Osteoblast (primary cell): Measurements from ENCODE around the gene CBY1. TPM values are rescaled to one million over a fixed set of nuclear protein-coding genes. Genes with fewer than 3 reads are reported as not detected.

Experiments
- DNase-seq: peaks from one replicate; pipeline ENCODE4 v3.0.0; 2011; ENCODE audit warnings: low spot score, mixed read lengths; ENCODE audit not compliant: insufficient read length; ENCODE audit errors: missing footprints
- H2AFZ ChIP-seq: 2 replicates; pipeline ENCODE4 v1.6.0; 2011; ENCODE audit warnings: mild to moderate bottlenecking, low read length
- H3K27ac ChIP-seq: 2 replicates; pipeline ENCODE4 v1.5.1; 2011; ENCODE audit warnings: mild to moderate bottlenecking, low read depth, low read length, moderate library complexity
- H3K27me3 ChIP-seq: 2 replicates; pipeline ENCODE4 v1.6.0; 2012; ENCODE audit warnings: mild to moderate bottlenecking, control low read depth, inconsistent platforms, low read length, moderate library complexity; ENCODE audit not compliant: insufficient read depth
- H3K36me3 ChIP-seq: 2 replicates; pipeline ENCODE4 v1.5.1; 2011; ENCODE audit warnings: mild to moderate bottlenecking, low read length, control low read depth, moderate library complexity; ENCODE audit not compliant: insufficient read depth
- H3K4me1 ChIP-seq: 2 replicates; pipeline ENCODE4 v1.5.1; 2011; ENCODE audit warnings: mild to moderate bottlenecking, low read length, control low read depth, moderate library complexity; ENCODE audit not compliant: insufficient read depth
- H3K4me2 ChIP-seq: 2 replicates; pipeline ENCODE4 v1.6.0; 2011; ENCODE audit warnings: mild to moderate bottlenecking, low read length; ENCODE audit not compliant: insufficient read depth
- H3K4me3 ChIP-seq: fragments of 200-600 bp; sonication (generic); 3 replicates; pipeline ENCODE4 v1.5.1; 2012; ENCODE audit warnings: mild to moderate bottlenecking, low read length, inconsistent platforms; ENCODE audit not compliant: insufficient read depth
- H3K79me2 ChIP-seq: 2 replicates; pipeline ENCODE4 v1.6.0; 2012; ENCODE audit warnings: mild to moderate bottlenecking, low read length, control low read depth, inconsistent platforms; ENCODE audit not compliant: insufficient read depth
- H3K9me3 ChIP-seq: 2 replicates; pipeline ENCODE4 v1.5.1; 2011; ENCODE audit warnings: low read depth, low read length, control low read depth
- H4K20me1 ChIP-seq: 2 replicates; pipeline ENCODE4 v1.6.0; 2012; ENCODE audit warnings: mild to moderate bottlenecking, low read length, control low read depth; ENCODE audit not compliant: insufficient read depth
- total RNA-seq: library from RNA; depleted of rRNA; stranded (reverse); fragments of >200 nt; gene quantifications from 2 replicates; pipeline ENCODE4 v1.2.3, GENCODE V29; 2012
- TF ChIP-seq, protein P1 (sequence below): IDR thresholded peaks from 2 replicates; pipeline ENCODE4 v1.5.1; 2011; ENCODE audit warnings: mild to moderate bottlenecking, low read depth, low read length, moderate library complexity; ENCODE audit errors: extremely low read depth

The CBY1 gene
- total RNA-seq, 1 donor, result 13.8 TPM

DNA sequence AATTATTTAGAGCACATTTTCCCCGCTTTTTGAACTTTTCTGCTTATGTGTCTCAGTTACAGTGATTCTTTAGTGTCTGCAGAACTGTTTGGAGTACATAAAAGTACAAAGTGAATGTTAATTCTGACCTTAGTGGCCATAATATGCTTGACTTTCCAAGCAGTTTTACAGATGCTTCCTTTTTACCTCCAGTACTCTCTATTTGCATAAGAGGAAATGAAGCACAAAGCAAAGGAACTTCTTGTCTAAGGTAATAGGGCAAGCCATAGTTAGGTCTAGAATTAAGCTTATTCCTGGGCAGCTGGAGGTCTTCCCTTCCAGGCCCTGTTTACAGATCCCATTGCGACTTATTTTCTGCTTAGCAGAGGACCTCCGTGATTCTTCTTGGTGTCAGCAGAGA, 52.9 kb downstream of the CBY1 start:
- Histone ChIP-seq H2AFZ (no peak overlapping the region), H4K20me1 (peaks cover 69% of the 10 kb centered on the region), H3K79me2 (peaks cover 85% of the 10 kb centered on the region), H3K4me3 (no peak overlapping the region), H3K4me2 (no peak overlapping the region), H3K4me1 (peaks cover 22% of the 10 kb centered on the region), H3K36me3 (peaks cover 18% of the 10 kb centered on the region), H3K9me3 (no peaks in the 10 kb centered on the region), H3K27me3 (no peaks in the 10 kb centered on the region), H3K27ac (no peak overlapping the region)
- TF ChIP-seq, protein P1, sequence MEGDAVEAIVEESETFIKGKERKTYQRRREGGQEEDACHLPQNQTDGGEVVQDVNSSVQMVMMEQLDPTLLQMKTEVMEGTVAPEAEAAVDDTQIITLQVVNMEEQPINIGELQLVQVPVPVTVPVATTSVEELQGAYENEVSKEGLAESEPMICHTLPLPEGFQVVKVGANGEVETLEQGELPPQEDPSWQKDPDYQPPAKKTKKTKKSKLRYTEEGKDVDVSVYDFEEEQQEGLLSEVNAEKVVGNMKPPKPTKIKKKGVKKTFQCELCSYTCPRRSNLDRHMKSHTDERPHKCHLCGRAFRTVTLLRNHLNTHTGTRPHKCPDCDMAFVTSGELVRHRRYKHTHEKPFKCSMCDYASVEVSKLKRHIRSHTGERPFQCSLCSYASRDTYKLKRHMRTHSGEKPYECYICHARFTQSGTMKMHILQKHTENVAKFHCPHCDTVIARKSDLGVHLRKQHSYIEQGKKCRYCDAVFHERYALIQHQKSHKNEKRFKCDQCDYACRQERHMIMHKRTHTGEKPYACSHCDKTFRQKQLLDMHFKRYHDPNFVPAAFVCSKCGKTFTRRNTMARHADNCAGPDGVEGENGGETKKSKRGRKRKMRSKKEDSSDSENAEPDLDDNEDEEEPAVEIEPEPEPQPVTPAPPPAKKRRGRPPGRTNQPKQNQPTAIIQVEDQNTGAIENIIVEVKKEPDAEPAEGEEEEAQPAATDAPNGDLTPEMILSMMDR, result no peak
- DNase-seq, result no peak

DNA sequence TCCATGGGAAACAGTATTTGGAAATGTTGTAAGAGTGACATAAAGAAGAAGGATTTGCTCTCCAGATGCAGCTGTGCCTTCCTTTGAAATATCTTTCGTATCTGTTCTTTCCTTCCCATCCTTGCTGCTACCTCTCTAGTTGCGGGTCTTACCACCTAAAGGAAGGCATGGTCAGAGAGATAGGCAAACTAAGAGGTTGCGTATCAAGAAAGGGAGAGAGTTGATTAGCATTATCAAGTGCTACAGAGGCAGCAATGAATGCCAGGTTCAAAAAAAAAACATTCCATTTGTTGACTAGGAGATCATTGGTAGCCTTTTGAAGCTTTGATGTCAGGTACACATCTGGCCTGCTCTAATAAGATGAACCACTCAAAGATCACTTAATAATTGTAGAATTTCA, 53.9 kb downstream of the CBY1 start:
- Histone ChIP-seq H3K36me3 (peaks cover 21% of the 10 kb centered on the region), H3K27ac (no peak overlapping the region), H2AFZ (no peak overlapping the region), H3K4me3 (no peak overlapping the region), H3K27me3 (no peaks in the 10 kb centered on the region), H3K79me2 (peaks cover 95% of the 10 kb centered on the region), H3K4me1 (peaks cover 16% of the 10 kb centered on the region), H3K9me3 (no peaks in the 10 kb centered on the region), H4K20me1 (peaks cover 78% of the 10 kb centered on the region), H3K4me2 (no peak overlapping the region)
- DNase-seq, result no peak
- TF ChIP-seq, protein P1, result no peak

DNA sequence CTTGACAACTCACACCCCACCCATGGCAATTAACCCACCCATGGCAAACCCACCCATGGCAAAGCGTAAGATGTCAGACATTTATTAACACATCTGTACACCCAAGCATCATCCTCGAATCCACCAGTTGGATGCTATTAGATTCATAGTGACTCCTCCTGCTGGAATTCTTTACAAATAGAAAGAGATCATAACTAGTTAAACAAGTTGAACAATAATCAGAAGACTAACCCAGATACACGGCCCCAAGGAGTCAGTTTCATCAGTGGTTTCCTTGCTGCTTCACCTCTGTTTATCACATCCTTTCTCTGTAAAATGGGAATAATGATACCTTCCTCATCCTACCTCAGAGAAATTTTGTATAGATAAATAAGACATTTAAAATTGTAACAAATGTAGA, 54.4 kb downstream of the CBY1 start:
- DNase-seq, result no peak
- H3K79me2 ChIP-seq, result peaks cover 100% of the 10 kb centered on the region
- no peaks in the 10 kb centered on the region for H3K27me3 ChIP-seq
- TF ChIP-seq, protein P1, result no peak
- no peaks in the 10 kb centered on the region for H3K9me3 ChIP-seq
- no peak overlapping the region for H3K27ac ChIP-seq
- H3K4me2 ChIP-seq, result no peak overlapping the region
- no peak overlapping the region for H3K4me3 ChIP-seq
- H3K4me1 ChIP-seq, result peaks cover 16% of the 10 kb centered on the region
- no peak overlapping the region for H2AFZ ChIP-seq
- H3K36me3 ChIP-seq, result peaks cover 24% of the 10 kb centered on the region
- peaks cover 80% of the 10 kb centered on the region for H4K20me1 ChIP-seq

DNA sequence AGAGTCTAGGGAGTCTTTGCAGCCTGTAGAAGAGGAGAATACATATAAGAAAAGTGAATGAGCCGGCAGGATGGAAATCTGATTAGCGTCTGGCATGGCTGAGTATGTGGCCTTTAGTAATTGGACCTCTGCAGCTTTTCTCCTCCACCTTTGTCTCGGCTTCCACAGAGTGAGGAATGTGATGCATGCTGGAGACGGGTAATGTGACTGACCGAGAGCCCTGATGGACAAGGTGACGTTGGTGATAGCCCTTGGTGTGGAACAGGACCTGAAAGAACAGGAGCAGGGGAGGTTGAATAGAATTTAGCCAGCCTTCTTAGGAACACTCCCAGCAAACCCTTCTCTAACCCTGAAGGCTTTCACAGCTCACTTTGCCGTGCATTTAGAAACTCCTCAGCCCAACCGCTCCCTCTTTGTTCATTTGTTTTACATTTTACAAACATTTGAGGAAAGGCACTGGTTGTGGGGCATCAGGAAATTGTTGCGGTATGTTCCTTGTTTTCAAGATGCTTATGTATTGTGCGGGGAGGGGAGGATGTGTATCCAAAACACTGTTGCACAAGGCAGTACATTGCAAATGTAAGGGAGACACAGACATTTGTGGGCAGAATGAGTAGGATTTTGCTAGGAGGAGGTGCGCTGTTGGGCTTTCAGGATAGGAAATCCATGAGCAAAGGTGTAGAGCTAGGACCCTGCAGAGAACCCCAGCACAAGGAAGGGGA, 56.2 kb downstream of the CBY1 start:
- no peaks in the 10 kb centered on the region for H3K9me3 ChIP-seq
- H3K4me2 ChIP-seq, result no peak overlapping the region
- H3K79me2 ChIP-seq, result peaks cover 97% of the 10 kb centered on the region
- DNase-seq, result no peak
- H3K36me3 ChIP-seq, result peaks cover 33% of the 10 kb centered on the region
- H3K27me3 ChIP-seq, result no peaks in the 10 kb centered on the region
- no peak overlapping the region for H3K27ac ChIP-seq
- no peak overlapping the region for H2AFZ ChIP-seq
- H4K20me1 ChIP-seq, result peaks cover 69% of the 10 kb centered on the region
- no peak overlapping the region for H3K4me3 ChIP-seq
- peaks cover 8% of the 10 kb centered on the region for H3K4me1 ChIP-seq
- TF ChIP-seq, protein P1, result no peak
